K562 (cell line): ENCODE results near the gene ADGRG1. TPM values are rescaled to one million over a fixed set of nuclear protein-coding genes. Genes with fewer than 3 reads are reported as not detected.

ENCODE experiments used
- CBFA2T2 ChIP-seq: fragments of 450-650 bp; conservative IDR thresholded peaks from 2 replicates; pipeline ENCODE4 v1.6.1; 2017; ENCODE audit warnings: mild to moderate bottlenecking
- CGGBP1 ChIP-seq: fragments of 250-450 bp; sonication (Bioruptor Pico); IDR thresholded peaks from 2 replicates; pipeline ENCODE4 v1.9.0; 2021; ENCODE audit warnings: mild to moderate bottlenecking
- CREM ChIP-seq: IDR thresholded peaks from 2 replicates; pipeline ENCODE4 v1.6.1; 2014; ENCODE audit warnings: antibody characterized with exemption, low read depth
- EGR1 ChIP-seq: fragments of 450-650 bp; conservative IDR thresholded peaks from 2 replicates; pipeline ENCODE4 v1.6.1; 2017; ENCODE audit warnings: mild to moderate bottlenecking
- EP400 ChIP-seq: fragments of 450-650 bp; IDR thresholded peaks from 2 replicates; pipeline ENCODE4 v1.6.1; 2017; ENCODE audit warnings: antibody characterized with exemption, mild to moderate bottlenecking, moderate library complexity
- HDAC3 ChIP-seq: fragments of 450-650 bp; IDR thresholded peaks from 2 replicates; pipeline ENCODE4 v1.6.1; 2018; ENCODE audit warnings: borderline replicate concordance, mild to moderate bottlenecking, moderate library complexity; ENCODE audit not compliant: partially characterized antibody
- MYC ChIP-seq, 2 experiments: fragments of 250-450 bp in 1 of 2; sonication (Bioruptor Pico) in 1 of 2; IDR thresholded peaks; 2 replicates each; pipeline versions ENCODE4 v1.5.1 to v1.6.1; 2012 to 2021; ENCODE audit warnings: low read depth in 2 of 2, borderline replicate concordance in 1 of 2, improper control_type of control experiment in 1 of 2, low read length in 1 of 2, mild to moderate bottlenecking in 1 of 2, moderate library complexity in 1 of 2
- NCOR1 ChIP-seq: fragments of 450-650 bp; IDR thresholded peaks from 2 replicates; pipeline ENCODE4 v1.6.1; 2016; ENCODE audit warnings: mild to moderate bottlenecking, moderate library complexity
- TEAD4 ChIP-seq, 2 experiments: sonication (generic) in 1 of 2; formaldehyde crosslinking in 1 of 2; IDR thresholded peaks; 2 replicates each; pipeline versions ENCODE4 v1.6.1 to v1.8.0; 2012 to 2022; ENCODE audit warnings: borderline replicate concordance in 1 of 2, inconsistent platforms in 1 of 2, low read length in 1 of 2, mild to moderate bottlenecking in 1 of 2, missing genetic modification reagents in 1 of 2
- TFAP4 ChIP-seq: sonication (generic); formaldehyde crosslinking; IDR thresholded peaks from 2 replicates; pipeline ENCODE4 v1.8.0; 2022; ENCODE audit warnings: missing genetic modification reagents, mild to moderate bottlenecking, moderate library complexity, borderline replicate concordance
- ZNF764 ChIP-seq: fragments of 250-450 bp; sonication (Bioruptor Pico); IDR thresholded peaks from 2 replicates; pipeline ENCODE4 v1.4.0; 2020; ENCODE audit warnings: low read depth, mild to moderate bottlenecking, moderate library complexity
- ZZZ3 ChIP-seq: fragments of 450-650 bp; IDR thresholded peaks from 2 replicates; pipeline ENCODE4 v1.6.1; 2016; ENCODE audit warnings: antibody characterized with exemption, mild to moderate bottlenecking, moderate library complexity
- polyA plus RNA-seq, 8 experiments: library from polyadenylated mRNA; depleted of rRNA in 4 of 8; stranded (reverse) in 5 of 8; unstranded in 3 of 8; fragments of >200 nt; fragmentation: Nextera tagmentation in 2 of 8; fragmentation: Illumina TruSeq in 1 of 8; extraction: Ambion mirVana in 2 of 8; extraction: Trizol in 1 of 8; gene quantifications; 2 replicates each; pipeline versions ENCODE4 v1.2.1 to v1.2.3, GENCODE V29; 2011 to 2014; ENCODE audit warnings: inconsistent platforms in 1 of 8, missing spikeins in 1 of 8
- total RNA-seq, 7 experiments: library from RNA; depleted of rRNA in 6 of 7; stranded (reverse); fragments of >200 nt in 6 of 7; fragmentation: Illumina TruSeq in 2 of 7; extraction: Trizol in 2 of 7; gene quantifications; 2 replicates each; pipeline versions ENCODE4 v1.2.1 to v1.2.3, GENCODE V29; 2011 to 2021; ENCODE audit warnings: low replicate concordance in 1 of 7
- TF ChIP-seq, protein P1 (sequence below), 2 experiments: fragments of 450-650 bp; IDR thresholded peaks; 2 replicates each; pipeline ENCODE4 v1.6.1; 2016; ENCODE audit warnings: mild to moderate bottlenecking in 2 of 2, borderline replicate concordance in 1 of 2, low read depth in 1 of 2, moderate library complexity in 1 of 2
- TF ChIP-seq, protein P2 (sequence below): fragments of 450-650 bp; IDR thresholded peaks from 2 replicates; pipeline ENCODE4 v1.6.1; 2016; ENCODE audit warnings: low read depth, mild to moderate bottlenecking, moderate library complexity
- TF ChIP-seq, protein P3 (sequence below): sonication (generic); formaldehyde crosslinking; IDR thresholded peaks from 2 replicates; pipeline ENCODE4 v1.9.0; 2022; ENCODE audit warnings: mild to moderate bottlenecking, missing genetic modification reagents

ADGRG1 gene
- total and polyA plus RNA-seq, 9 of the 15 experiments (the other 6 are each of a cell fraction or from before 2014, with no cell fraction given) = 0.04 to 0.31 (median 0.16) TPM; not detected in 6

DNA sequence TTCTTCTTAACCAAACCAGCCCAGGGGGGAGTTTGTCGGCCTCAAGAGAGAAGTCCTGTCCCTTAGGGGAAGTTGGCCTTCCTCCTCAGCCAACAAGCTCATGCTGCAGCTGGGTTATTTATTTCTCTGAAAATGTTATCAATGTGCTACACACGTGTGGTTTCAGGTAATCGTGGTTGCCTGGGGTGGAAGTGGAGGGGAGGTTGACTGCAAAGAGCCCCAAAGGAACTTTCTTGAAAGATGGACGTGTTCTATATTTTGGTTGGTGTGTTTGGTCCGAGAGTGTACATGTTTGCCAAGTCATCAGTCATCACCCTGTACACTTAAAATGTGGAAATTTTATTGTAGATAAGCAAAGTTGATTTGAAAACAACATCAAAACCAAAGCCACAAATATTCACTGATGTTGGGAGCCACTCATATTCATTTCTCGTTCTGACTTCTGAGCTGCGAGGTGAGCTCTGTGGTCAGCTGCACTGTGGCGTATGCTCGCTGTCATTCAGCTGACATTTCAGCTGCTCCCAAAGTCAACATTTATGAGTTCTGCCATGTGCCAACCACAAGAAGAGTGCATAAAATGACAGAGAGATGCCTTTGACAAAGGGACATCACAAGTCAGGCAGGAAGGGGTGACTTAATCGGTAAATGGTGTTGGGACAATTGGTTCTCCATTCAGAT lies 26.5 kb upstream of the ADGRG1 start (continued):
- TF ChIP-seq EP400 = 0 out of 2 replicates have a peak, but pooled peaks have one; percentile 20
- TF ChIP-seq ZZZ3 = no peak
- peak; percentile 64; the same call in 1 of the 2 replicates for TF ChIP-seq TFAP4 (CRISPR knock-in tag)
- peak; percentile 49 for TF ChIP-seq CBFA2T2
- TF ChIP-seq TEAD4 (IDR thresholded peaks at IDR 0.05; ENCODE audit: low read length) = peak; percentile 85
- no peak for TF ChIP-seq TEAD4 (CRISPR knock-in tag; IDR thresholded peaks at IDR 0.05; ENCODE audit: borderline replicate concordance)
- no peak for TF ChIP-seq EGR1
- TF ChIP-seq MYC (IDR thresholded peaks at IDR 0.05; ENCODE audit: low read depth, low read length) = peak; percentile 23; the same call in 1 of the 2 replicates
- no peak for TF ChIP-seq MYC (CRISPR knock-in tag; IDR thresholded peaks at IDR 0.05; ENCODE audit: borderline replicate concordance, low read depth)
- TF ChIP-seq, protein P1, sequence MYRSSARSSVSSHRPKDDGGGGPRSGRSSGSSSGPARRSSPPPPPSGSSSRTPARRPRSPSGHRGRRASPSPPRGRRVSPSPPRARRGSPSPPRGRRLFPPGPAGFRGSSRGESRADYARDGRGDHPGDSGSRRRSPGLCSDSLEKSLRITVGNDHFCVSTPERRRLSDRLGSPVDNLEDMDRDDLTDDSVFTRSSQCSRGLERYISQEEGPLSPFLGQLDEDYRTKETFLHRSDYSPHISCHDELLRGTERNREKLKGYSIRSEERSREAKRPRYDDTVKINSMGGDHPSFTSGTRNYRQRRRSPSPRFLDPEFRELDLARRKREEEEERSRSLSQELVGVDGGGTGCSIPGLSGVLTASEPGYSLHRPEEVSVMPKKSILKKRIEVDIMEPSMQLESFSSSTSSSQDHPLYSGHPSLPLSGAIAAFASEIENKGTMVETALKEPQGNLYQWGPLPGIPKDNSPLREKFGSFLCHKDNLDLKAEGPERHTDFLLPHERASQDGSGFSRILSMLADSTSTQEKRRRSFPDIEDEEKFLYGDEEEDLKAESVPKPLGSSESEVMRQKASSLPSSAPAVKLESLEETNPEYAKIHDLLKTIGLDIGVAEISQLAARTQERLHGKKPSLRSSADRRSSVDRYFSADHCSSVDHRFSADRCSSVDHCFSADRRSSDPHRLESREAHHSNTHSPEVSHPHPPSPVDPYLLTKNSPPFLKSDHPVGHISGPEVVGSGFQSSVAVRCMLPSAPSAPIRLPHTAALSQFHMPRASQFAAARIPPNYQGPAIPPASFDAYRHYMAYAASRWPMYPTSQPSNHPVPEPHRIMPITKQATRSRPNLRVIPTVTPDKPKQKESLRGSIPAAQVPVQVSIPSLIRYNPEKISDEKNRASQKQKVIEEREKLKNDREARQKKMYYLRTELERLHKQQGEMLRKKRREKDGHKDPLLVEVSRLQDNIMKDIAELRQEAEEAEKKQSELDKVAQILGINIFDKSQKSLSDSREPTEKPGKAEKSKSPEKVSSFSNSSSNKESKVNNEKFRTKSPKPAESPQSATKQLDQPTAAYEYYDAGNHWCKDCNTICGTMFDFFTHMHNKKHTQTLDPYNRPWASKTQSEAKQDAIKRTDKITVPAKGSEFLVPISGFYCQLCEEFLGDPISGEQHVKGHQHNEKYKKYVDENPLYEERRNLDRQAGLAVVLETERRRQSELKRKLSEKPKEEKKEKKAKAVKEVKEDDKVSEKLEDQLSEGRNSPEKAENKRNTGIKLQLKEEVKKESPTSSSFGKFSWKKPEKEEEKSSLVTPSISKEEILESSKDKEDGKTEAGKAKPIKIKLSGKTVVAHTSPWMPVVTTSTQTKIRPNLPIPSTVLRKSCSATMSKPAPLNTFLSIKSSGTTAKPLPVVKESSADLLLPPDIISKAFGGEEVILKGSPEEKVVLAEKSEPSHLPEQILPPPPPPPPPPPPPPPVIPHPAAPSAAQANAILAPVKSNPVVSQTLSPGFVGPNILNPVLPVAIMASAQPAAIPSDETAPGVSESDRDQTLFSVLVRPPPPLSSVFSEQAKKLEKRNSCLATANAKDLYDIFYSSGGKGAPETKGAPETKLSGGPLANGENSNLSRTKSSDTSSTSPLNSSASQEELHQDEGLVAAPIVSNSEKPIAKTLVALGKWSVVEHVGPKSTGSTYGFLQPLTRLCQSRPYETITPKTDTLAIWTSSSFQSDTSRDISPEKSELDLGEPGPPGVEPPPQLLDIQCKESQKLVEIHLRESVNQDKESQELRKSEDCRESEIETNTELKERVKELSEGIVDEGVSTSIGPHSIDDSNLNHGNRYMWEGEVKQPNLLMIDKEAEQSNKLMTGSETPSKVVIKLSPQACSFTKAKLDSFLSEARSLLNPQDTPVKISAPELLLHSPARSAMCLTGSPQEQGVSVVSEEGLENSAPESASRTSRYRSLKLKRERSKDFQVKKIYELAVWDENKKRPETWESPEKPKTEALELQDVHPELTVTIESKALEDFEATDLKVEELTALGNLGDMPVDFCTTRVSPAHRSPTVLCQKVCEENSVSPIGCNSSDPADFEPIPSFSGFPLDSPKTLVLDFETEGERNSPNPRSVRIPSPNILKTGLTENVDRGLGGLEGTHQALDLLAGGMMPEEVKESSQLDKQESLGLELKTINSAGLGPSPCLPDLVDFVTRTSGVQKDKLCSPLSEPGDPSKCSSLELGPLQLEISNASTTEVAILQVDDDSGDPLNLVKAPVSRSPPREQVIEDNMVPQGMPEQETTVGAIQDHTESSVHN (IDR thresholded peaks at IDR 0.05; ENCODE audit: borderline replicate concordance in 1 of 2, low read depth in 1 of 2) = peak in 1 of 2 experiments; percentile 85; a peak in 2 of 4 replicates
- TF ChIP-seq NCOR1 = peak; percentile 35; the same call in 1 of the 2 replicates
- peak; percentile 34 for TF ChIP-seq HDAC3
- TF ChIP-seq, protein P2, sequence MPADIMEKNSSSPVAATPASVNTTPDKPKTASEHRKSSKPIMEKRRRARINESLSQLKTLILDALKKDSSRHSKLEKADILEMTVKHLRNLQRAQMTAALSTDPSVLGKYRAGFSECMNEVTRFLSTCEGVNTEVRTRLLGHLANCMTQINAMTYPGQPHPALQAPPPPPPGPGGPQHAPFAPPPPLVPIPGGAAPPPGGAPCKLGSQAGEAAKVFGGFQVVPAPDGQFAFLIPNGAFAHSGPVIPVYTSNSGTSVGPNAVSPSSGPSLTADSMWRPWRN = peak; percentile 20; the same call in 1 of the 2 replicates
- no peak for TF ChIP-seq CGGBP1 (CRISPR knock-in tag)
- TF ChIP-seq ZNF764 (CRISPR knock-in tag) = no peak
- TF ChIP-seq, protein P3, sequence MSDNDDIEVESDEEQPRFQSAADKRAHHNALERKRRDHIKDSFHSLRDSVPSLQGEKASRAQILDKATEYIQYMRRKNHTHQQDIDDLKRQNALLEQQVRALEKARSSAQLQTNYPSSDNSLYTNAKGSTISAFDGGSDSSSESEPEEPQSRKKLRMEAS (CRISPR knock-in tag) = peak; percentile 35; the same call in 1 of the 2 replicates
- TF ChIP-seq CREM = no peak
